Tibial nerve (tissue), 3 donors: ENCODE results near the gene ILRUN.

Experiments used
- EP300 ChIP-seq, 2 donors: sonication (generic); formaldehyde crosslinking; IDR thresholded peaks; one replicate each; pipeline ENCODE4 v1.6.1; 2017; ENCODE audit warnings: antibody characterized with exemption in 2 of 2, mild to moderate bottlenecking in 1 of 2
- POLR2A ChIP-seq, 2 donors: fragments of 450-650 bp; IDR thresholded peaks; one replicate each; pipeline ENCODE4 v1.6.1; 2017; ENCODE audit warnings: antibody characterized with exemption in 2 of 2, mild to moderate bottlenecking in 2 of 2, moderate library complexity in 2 of 2

- TF ChIP-seq EP300 (IDR thresholded peaks at IDR 0.05), result no peak
- TF ChIP-seq POLR2A (IDR thresholded peaks at IDR 0.05), result no peak
Observed at GRCh38 chr6:34656378-34657036, 40.1 kb downstream of the ILRUN start.
